ENCODE measurements around the gene NUDT22. TPM values are rescaled to one million over a fixed set of nuclear protein-coding genes. Genes with fewer than 3 reads are reported as not detected.

The NUDT22 gene
- total RNA-seq, 1 donor = 39.0 TPM

DNA sequence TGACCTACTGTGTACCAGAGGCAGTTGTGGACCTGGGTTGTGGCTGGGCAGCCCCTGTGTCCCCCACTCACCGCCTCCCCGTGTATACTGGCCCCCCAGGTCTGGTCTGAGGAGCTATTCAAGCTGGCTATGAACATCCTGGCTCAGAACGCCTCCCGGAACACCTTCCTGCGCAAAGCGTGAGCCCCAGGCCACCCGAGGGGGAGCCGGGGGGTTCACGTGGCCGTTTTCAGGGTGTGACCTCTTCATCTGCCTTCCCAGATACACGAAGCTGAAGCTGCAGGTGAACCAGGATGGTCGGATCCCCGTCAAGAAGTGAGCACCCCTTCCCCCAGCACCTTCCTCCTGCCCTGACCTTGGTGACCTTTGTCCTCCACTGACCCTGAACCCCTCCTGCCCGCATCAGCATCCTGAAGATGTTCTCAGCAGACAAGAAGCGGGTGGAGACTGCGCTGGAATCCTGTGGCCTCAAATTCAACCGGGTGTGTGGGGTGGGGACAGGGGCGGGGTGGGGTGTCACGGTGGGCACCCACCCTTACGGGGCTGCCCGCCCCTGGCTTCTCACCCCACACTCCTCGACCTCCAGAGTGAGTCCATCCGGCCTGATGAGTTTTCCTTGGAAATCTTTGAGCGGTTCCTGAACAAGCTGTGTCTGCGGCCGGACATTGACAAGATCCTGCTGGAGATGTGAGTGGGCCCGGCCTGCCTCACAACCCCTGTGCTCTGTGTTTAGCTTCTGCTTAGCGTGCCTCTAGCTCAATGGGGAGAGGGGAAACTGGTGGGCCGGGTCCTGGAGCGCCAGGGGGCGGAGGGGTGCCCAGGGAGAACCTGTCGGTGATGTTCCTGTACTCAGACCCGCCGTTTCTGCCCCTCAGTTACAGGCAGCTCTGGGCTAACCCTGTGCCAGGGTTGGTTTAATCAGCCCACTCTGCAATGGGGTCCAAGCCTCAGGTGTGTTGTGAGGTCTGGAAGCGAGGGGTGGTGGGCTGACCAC lies 29.4 kb downstream of the NUDT22 start:
- no peak for DNase-seq (ENCODE audit: low read depth)
- H3K4me3 ChIP-seq (ENCODE audit: low read depth, low read length) = no peak overlapping the region
- TF ChIP-seq, protein P1, sequence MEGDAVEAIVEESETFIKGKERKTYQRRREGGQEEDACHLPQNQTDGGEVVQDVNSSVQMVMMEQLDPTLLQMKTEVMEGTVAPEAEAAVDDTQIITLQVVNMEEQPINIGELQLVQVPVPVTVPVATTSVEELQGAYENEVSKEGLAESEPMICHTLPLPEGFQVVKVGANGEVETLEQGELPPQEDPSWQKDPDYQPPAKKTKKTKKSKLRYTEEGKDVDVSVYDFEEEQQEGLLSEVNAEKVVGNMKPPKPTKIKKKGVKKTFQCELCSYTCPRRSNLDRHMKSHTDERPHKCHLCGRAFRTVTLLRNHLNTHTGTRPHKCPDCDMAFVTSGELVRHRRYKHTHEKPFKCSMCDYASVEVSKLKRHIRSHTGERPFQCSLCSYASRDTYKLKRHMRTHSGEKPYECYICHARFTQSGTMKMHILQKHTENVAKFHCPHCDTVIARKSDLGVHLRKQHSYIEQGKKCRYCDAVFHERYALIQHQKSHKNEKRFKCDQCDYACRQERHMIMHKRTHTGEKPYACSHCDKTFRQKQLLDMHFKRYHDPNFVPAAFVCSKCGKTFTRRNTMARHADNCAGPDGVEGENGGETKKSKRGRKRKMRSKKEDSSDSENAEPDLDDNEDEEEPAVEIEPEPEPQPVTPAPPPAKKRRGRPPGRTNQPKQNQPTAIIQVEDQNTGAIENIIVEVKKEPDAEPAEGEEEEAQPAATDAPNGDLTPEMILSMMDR (IDR thresholded peaks at IDR 0.05; ENCODE audit: insufficient read depth, low read length) = no peak

DNA sequence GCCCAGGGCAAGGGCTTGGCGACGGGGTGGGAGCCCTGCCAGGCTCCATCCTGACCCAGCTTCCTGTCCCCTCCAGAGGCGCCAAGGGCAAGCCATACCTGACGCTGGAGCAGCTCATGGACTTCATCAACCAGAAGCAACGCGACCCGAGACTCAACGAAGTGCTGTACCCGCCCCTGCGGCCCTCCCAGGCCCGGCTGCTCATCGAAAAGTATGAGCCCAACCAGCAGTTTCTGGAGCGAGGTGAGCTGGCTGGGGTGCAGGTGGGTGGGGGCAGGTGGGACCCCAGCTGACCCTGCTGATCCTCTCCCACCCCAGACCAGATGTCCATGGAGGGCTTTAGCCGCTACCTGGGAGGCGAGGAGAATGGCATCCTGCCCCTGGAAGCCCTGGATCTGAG lies 30.2 kb downstream of the NUDT22 start:
- TF ChIP-seq, protein P1 (IDR thresholded peaks at IDR 0.05; ENCODE audit: insufficient read depth, low read length) = no peak
- DNase-seq (ENCODE audit: low read depth) = no peak
- no peak overlapping the region for H3K4me3 ChIP-seq (ENCODE audit: low read depth, low read length)

DNA sequence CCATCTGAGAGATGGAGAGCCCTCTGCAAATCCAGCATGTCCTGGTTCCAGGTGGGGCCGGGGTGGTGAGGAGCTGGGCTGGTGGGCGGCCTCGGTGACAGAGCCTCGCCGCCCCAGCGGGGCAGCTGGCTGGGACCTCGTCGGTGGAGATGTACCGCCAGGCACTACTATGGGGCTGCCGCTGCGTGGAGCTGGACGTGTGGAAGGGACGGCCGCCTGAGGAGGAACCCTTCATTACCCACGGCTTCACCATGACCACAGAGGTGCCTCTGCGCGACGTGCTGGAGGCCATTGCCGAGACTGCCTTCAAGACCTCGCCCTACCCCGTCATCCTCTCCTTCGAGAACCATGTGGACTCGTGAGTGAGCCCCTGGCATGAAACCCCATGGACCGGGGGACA lies 32.3 kb downstream of the NUDT22 start:
- TF ChIP-seq, protein P1 (IDR thresholded peaks at IDR 0.05; ENCODE audit: insufficient read depth, low read length) = no peak
- H3K4me3 ChIP-seq (ENCODE audit: low read depth, low read length) = no peak overlapping the region
- no peak for DNase-seq (ENCODE audit: low read depth)

DNA sequence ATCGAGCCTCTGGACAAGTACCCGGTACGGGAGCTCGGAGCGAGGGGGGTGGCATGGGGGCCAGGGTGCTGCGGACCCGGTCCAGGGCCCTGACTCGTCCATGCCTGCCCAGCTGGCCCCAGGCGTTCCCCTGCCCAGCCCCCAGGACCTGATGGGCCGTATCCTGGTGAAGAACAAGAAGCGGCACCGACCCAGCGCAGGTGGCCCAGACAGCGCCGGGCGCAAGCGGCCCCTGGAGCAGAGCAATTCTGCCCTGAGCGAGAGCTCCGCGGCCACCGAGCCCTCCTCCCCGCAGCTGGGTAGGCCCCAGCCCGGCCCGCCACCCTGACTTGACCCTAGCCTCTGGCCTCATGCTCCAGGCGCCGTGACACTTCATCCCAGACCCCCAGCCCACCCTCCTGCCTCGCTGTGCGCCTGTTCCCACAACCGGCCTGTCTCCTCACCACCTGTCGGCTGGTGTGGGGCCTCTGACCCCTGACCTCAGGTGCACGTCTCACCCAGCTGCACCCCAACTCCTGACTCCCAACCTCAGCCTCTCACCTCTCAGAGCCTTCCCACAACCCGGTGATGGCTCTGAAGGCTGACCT lies 33.0 kb downstream of the NUDT22 start:
- no peak for DNase-seq (ENCODE audit: low read depth)
- H3K4me3 ChIP-seq (ENCODE audit: low read depth, low read length) = no peak overlapping the region
- TF ChIP-seq, protein P1 (IDR thresholded peaks at IDR 0.05; ENCODE audit: insufficient read depth, low read length) = no peak

DNA sequence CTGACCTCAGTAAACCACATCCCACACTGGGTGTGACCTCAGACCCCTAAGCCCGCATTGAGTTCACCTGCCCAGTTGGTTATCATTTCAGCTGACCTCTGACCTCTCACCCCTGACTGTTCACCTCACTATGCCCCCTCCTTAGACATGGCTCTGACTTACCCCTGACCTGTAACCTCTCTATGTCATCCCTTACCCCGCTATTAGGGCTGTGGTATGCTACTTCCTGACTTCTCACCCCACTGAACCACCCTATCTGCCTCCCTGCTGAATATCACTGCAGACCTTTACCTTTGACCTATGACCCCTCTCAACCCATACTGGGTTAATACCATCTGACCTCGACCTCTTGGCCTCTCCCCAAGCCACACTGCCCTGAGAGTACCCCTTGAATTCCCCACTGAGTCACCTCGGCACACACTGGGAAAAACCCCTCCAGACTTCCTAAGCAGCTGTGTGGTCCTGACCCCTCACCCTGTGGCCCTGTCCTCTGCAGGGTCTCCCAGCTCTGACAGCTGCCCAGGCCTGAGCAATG lies 33.5 kb downstream of the NUDT22 start:
- no peak for DNase-seq (ENCODE audit: low read depth)
- TF ChIP-seq, protein P1 (IDR thresholded peaks at IDR 0.05; ENCODE audit: insufficient read depth, low read length) = no peak

DNA sequence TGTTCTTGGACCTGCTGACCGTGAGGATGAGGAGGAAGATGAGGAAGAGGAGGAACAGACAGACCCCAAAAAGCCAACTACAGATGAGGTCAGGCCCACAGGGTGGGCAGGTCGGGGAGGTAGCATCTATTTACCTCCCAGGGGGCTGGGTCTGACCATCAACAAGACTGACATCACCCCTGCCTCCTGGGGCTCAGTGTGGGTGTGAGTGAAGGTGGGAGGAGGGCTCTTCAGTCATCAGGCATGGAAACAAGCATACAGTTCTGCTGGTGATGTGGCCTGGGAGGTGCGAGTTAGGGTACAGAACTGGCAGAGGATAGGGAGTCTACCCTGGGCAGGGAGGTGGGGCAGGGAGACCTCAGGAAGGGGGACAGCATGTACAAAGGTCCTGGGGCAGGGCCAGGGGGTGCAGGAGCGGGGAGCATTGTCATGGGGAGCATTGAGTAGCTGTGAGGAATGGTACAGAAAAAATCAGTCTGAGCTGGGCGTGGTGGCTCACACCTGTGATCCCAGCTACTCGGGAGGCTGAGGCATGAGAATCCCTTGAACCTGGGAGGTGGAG lies 34.2 kb downstream of the NUDT22 start:
- no peak overlapping the region for H3K4me3 ChIP-seq (ENCODE audit: low read depth, low read length)
- TF ChIP-seq, protein P1 (IDR thresholded peaks at IDR 0.05; ENCODE audit: insufficient read depth, low read length) = no peak
- no peak for DNase-seq (ENCODE audit: low read depth)

More for the DNA sequence above, 33.5 kb downstream of the NUDT22 start:
- H3K4me3 ChIP-seq (ENCODE audit: low read depth, low read length) = no peak overlapping the region
